ENCODE data around the gene NLRP5.
"Not testable (repeated sequence)": the region's sequence is repeated elsewhere in the genome, so short reads cannot be mapped to it uniquely, and the experiment has no call there.

NLRP5 gene

DNA sequence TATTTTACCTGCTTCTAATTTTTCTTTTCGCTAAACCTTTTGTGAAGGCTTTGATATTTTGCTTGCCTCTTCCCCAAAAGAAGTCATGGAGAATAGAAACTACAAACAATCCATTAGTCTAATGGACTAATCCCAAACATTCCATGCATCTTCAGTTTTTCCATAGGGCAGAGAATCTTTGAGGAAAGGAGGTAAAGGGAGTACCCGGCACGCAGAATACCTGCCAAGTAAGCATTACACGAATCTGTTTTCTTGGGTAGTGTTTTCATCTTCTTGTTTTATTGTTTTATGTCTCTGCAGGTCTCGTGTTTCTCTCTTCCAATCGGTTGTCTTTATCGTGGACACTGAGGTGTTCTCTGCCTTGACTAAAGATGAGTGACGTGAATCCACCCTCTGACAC lies 39.0 kb upstream of the NLRP5 start, which contains the start of gene NLRP8:
NLRP8 (plus strand) TSS at position 301 of the 400 bp plus-strand sequence.
- Histone ChIP-seq H3K27ac (ENCODE audit: extremely low read depth, low read depth, low read length) (no peak within 1 kb of the TSS), H3K36me3 (ENCODE audit: control insufficient read depth in 2 of 2, insufficient read depth in 1 of 2, low read length in 2 of 2) (no peaks in the 10 kb centered on the region), H3K4me1 (ENCODE audit: control insufficient read depth, insufficient read depth, low read length) (no peaks in the 10 kb centered on the region), H3K9me3 (ENCODE audit: control insufficient read depth, insufficient read depth, low read depth, low read length) (no peaks in the 10 kb centered on the region), H3K4me3 (ENCODE audit: low read depth, low read length) (no peak within 1 kb of the TSS)
- POLR2A ChIA-PET = no interaction called here
- CTCF ChIA-PET = interaction anchor here (0.7 kb wide), 1 partner anchor 34 kb away, joined by 6 read pairs; no protein-coding TSS in a partner anchor
- TF ChIP-seq TCF7L2 (IDR thresholded peaks at IDR 0.05; ENCODE audit: borderline replicate concordance, low read depth, low read length) (no peak), GFI1B (tag by site-specific recombination; IDR thresholded peaks at IDR 0.05) (no peak), ZNF175 (tag by site-specific recombination; IDR thresholded peaks at IDR 0.05) (no peak), ZNF19 (tag by site-specific recombination; IDR thresholded peaks at IDR 0.05; ENCODE audit: low read depth) (no peak), ZNF580 (tag by site-specific recombination; IDR thresholded peaks at IDR 0.05) (no peak), ZNF426 (tag by site-specific recombination; IDR thresholded peaks at IDR 0.05) (no peak), ZNF830 (tag by site-specific recombination; IDR thresholded peaks at IDR 0.05; ENCODE audit: low read depth) (no peak), ZNF660 (tag by site-specific recombination; IDR thresholded peaks at IDR 0.05) (no peak), ZNF701 (tag by site-specific recombination; IDR thresholded peaks at IDR 0.05) (no peak), KLF16 (tag by site-specific recombination; IDR thresholded peaks at IDR 0.05) (no peak), ZNF558 (tag by site-specific recombination; IDR thresholded peaks at IDR 0.05) (no peak), KLF9 (tag by site-specific recombination; IDR thresholded peaks at IDR 0.05; ENCODE audit: low read depth) (no peak), ZNF530 (tag by site-specific recombination; IDR thresholded peaks at IDR 0.05; ENCODE audit: low read depth) (no peak), WT1 (tag by site-specific recombination; IDR thresholded peaks at IDR 0.05) (no peak)
- TF ChIP-seq, protein P1, sequence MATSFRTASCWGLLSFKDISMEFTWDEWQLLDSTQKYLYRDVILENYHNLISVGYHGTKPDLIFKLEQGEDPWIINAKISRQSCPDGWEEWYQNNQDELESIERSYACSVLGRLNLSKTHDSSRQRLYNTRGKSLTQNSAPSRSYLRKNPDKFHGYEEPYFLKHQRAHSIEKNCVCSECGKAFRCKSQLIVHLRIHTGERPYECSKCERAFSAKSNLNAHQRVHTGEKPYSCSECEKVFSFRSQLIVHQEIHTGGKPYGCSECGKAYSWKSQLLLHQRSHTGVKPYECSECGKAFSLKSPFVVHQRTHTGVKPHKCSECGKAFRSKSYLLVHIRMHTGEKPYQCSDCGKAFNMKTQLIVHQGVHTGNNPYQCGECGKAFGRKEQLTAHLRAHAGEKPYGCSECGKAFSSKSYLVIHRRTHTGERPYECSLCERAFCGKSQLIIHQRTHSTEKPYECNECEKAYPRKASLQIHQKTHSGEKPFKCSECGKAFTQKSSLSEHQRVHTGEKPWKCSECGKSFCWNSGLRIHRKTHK (tag by site-specific recombination; IDR thresholded peaks at IDR 0.05) = no peak

GRCh38 chr19:55950566-55950965 lies 36.0 kb upstream of the NLRP5 start:
- H3K4me1 ChIP-seq (ENCODE audit: control insufficient read depth, insufficient read depth, low read length); H3K27ac ChIP-seq (ENCODE audit: extremely low read depth, low read depth, low read length); CTCF ChIA-PET; H3K36me3 ChIP-seq (ENCODE audit: control insufficient read depth in 2 of 2, insufficient read depth in 1 of 2, low read length in 2 of 2); H3K9me3 ChIP-seq (ENCODE audit: control insufficient read depth, insufficient read depth, low read depth, low read length); H3K4me3 ChIP-seq (ENCODE audit: low read depth, low read length); POLR2A ChIA-PET: not testable (repeated sequence)

DNA sequence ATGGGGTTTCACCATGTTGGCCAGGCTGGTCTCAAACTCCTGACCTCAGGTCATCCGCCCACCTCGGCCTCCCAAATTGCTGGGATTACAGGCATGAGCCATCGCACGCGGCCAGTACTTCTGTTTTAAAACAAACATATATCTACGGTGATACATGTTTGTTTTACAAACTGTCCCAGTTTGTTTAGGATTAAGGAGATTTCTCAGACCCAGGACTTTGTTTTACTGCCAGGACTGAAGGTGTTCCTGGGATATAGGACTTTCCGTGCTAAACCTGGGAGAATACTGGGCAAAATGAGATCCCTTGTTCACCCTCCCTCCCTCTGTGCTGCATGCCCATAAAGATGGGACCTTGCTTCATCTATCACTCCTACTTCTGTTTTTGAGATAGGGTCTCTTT lies 30.1 kb upstream of the NLRP5 start:
- CTCF ChIA-PET = no interaction called here
- H3K27ac ChIP-seq (ENCODE audit: extremely low read depth, low read depth, low read length) = no peak overlapping the region
- POLR2A ChIA-PET = no interaction called here
- H3K36me3 ChIP-seq (ENCODE audit: control insufficient read depth in 2 of 2, insufficient read depth in 1 of 2, low read length in 2 of 2) = no peaks in the 10 kb centered on the region
- TF ChIP-seq ZNF175 (tag by site-specific recombination; IDR thresholded peaks at IDR 0.05) (no peak), ZNF549 (tag by site-specific recombination; IDR thresholded peaks at IDR 0.05) (no peak), ZNF302 (tag by site-specific recombination; IDR thresholded peaks at IDR 0.05; ENCODE audit: low read depth) (no peak), GLIS2 (tag by site-specific recombination; IDR thresholded peaks at IDR 0.05) (no peak), ZNF335 (tag by site-specific recombination; conservative IDR thresholded peaks at IDR 0.05) (no peak), ZBTB20 (tag by site-specific recombination; IDR thresholded peaks at IDR 0.05) (no peak), ZNF777 (tag by site-specific recombination; IDR thresholded peaks at IDR 0.05; ENCODE audit: borderline replicate concordance) (no peak), GLI4 (tag by site-specific recombination; IDR thresholded peaks at IDR 0.05) (no peak), KLF8 (tag by site-specific recombination; IDR thresholded peaks at IDR 0.05) (no peak), PRDM1 (tag by site-specific recombination; IDR thresholded peaks at IDR 0.05) (no peak), ZNF24 (tag by site-specific recombination; IDR thresholded peaks at IDR 0.05) (no peak), ZNF529 (tag by site-specific recombination; IDR thresholded peaks at IDR 0.05; ENCODE audit: insufficient replicate concordance) (no peak), ZNF214 (tag by site-specific recombination; IDR thresholded peaks at IDR 0.05; ENCODE audit: borderline replicate concordance) (no peak), GLIS1 (tag by site-specific recombination; IDR thresholded peaks at IDR 0.05) (no peak), SP2 (tag by site-specific recombination; IDR thresholded peaks at IDR 0.05) (no peak), ZNF623 (tag by site-specific recombination; IDR thresholded peaks at IDR 0.05) (no peak)
- TF ChIP-seq, protein P2, sequence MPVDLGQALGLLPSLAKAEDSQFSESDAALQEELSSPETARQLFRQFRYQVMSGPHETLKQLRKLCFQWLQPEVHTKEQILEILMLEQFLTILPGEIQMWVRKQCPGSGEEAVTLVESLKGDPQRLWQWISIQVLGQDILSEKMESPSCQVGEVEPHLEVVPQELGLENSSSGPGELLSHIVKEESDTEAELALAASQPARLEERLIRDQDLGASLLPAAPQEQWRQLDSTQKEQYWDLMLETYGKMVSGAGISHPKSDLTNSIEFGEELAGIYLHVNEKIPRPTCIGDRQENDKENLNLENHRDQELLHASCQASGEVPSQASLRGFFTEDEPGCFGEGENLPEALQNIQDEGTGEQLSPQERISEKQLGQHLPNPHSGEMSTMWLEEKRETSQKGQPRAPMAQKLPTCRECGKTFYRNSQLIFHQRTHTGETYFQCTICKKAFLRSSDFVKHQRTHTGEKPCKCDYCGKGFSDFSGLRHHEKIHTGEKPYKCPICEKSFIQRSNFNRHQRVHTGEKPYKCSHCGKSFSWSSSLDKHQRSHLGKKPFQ (tag by site-specific recombination; IDR thresholded peaks at IDR 0.05) = no peak
- H3K9me3 ChIP-seq (ENCODE audit: control insufficient read depth, insufficient read depth, low read depth, low read length) = no peaks in the 10 kb centered on the region
- H3K4me1 ChIP-seq (ENCODE audit: control insufficient read depth, insufficient read depth, low read length) = no peaks in the 10 kb centered on the region
- no peak overlapping the region for H3K4me3 ChIP-seq (ENCODE audit: low read depth, low read length)
